Measurements from ENCODE around the gene TNS3.

Gene TNS3

DNA sequence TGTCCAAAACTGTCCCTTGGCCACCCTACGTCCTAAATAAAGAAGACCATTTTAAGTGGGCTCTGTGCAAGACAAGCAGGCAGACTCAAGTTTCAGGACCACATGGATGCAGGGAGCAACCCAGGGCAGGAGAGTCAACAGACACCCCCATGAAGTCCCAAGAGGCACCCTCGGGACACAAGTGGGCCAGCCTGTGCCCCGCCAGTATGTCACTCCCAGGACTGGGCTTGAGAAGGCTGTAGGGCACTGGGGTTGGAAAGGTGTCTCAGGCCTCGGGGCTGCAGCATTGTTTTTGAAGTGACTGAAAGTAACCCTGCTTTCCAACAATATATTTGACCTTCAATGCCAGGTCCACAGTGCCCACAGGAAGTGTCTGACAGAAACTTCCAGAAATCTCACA is 157.4 kb downstream of the TNS3 start:
- no peak for DNase-seq (ENCODE audit: low read depth in 1 of 2, low spot score in 1 of 2)
- Histone ChIP-seq H3K27ac (replicated peaks) (no peak overlapping the region), H3K27me3 (ENCODE audit: insufficient read depth, poor library complexity, severe bottlenecking) (no peaks in the 10 kb centered on the region), H3K4me3 (replicated peaks; ENCODE audit: insufficient read depth, low read length) (no peak overlapping the region)
- TF ChIP-seq, protein P1, sequence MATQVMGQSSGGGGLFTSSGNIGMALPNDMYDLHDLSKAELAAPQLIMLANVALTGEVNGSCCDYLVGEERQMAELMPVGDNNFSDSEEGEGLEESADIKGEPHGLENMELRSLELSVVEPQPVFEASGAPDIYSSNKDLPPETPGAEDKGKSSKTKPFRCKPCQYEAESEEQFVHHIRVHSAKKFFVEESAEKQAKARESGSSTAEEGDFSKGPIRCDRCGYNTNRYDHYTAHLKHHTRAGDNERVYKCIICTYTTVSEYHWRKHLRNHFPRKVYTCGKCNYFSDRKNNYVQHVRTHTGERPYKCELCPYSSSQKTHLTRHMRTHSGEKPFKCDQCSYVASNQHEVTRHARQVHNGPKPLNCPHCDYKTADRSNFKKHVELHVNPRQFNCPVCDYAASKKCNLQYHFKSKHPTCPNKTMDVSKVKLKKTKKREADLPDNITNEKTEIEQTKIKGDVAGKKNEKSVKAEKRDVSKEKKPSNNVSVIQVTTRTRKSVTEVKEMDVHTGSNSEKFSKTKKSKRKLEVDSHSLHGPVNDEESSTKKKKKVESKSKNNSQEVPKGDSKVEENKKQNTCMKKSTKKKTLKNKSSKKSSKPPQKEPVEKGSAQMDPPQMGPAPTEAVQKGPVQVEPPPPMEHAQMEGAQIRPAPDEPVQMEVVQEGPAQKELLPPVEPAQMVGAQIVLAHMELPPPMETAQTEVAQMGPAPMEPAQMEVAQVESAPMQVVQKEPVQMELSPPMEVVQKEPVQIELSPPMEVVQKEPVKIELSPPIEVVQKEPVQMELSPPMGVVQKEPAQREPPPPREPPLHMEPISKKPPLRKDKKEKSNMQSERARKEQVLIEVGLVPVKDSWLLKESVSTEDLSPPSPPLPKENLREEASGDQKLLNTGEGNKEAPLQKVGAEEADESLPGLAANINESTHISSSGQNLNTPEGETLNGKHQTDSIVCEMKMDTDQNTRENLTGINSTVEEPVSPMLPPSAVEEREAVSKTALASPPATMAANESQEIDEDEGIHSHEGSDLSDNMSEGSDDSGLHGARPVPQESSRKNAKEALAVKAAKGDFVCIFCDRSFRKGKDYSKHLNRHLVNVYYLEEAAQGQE (IDR thresholded peaks at IDR 0.05; ENCODE audit: insufficient replicate concordance, low read depth), result no peak
- TF ChIP-seq GABPA (IDR thresholded peaks at IDR 0.05; ENCODE audit: low read depth), result no peak

DNA sequence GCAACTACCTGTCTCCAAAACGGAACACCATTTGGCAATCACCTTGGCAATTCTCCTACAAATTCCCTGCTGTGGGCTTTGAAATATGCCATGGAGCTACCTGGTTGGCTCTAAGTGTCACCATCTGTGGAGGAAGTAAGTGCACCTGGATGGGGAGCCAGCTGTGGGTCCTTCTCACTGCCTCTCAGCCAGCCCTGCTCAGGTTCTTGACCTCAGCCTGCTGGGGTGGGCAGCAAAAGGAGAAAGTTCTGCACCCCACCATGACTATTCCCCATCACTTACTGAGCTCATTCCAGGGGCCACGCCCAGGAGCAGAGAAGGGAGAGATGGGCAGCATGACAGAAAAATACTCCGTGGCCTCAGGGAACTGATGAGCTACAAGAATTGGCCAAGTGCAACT is 158.7 kb downstream of the TNS3 start:
- no peak for DNase-seq (ENCODE audit: low read depth in 1 of 2, low spot score in 1 of 2)
- no peaks in the 10 kb centered on the region for H3K27me3 ChIP-seq (ENCODE audit: insufficient read depth, poor library complexity, severe bottlenecking)
- no peak overlapping the region for H3K4me3 ChIP-seq (replicated peaks; ENCODE audit: insufficient read depth, low read length)
- no peak for TF ChIP-seq GABPA (IDR thresholded peaks at IDR 0.05; ENCODE audit: low read depth)
- no peak for TF ChIP-seq POLR2AphosphoS5 (IDR thresholded peaks at IDR 0.05; ENCODE audit: low read depth)
- no peak for TF ChIP-seq SPI1 (IDR thresholded peaks at IDR 0.05; ENCODE audit: borderline replicate concordance, low read depth)
- TF ChIP-seq, protein P2, sequence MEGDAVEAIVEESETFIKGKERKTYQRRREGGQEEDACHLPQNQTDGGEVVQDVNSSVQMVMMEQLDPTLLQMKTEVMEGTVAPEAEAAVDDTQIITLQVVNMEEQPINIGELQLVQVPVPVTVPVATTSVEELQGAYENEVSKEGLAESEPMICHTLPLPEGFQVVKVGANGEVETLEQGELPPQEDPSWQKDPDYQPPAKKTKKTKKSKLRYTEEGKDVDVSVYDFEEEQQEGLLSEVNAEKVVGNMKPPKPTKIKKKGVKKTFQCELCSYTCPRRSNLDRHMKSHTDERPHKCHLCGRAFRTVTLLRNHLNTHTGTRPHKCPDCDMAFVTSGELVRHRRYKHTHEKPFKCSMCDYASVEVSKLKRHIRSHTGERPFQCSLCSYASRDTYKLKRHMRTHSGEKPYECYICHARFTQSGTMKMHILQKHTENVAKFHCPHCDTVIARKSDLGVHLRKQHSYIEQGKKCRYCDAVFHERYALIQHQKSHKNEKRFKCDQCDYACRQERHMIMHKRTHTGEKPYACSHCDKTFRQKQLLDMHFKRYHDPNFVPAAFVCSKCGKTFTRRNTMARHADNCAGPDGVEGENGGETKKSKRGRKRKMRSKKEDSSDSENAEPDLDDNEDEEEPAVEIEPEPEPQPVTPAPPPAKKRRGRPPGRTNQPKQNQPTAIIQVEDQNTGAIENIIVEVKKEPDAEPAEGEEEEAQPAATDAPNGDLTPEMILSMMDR (IDR thresholded peaks at IDR 0.05; ENCODE audit: insufficient read depth, low read length), result no peak
- no peak overlapping the region for H3K27ac ChIP-seq (replicated peaks)

DNA sequence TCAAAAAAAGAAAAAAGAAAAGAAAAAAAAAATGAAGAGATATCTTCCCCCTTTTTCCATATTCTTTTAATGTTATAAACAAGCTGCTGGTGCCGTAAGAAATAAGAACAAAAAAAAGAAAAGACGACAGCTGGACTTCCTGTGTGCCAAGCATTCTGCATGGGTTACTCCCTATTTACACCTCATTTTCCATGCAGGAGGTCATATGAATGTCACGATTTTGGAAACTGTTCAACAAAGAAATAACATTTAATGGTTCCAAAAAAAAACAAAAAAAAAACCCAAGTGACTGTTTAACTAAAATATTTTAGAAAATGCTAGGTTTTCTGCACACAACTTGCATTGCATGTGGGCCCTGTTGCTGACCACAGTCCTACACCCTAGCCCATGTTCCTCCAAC is 159.3 kb downstream of the TNS3 start:
- no peak for DNase-seq (ENCODE audit: low read depth in 1 of 2, low spot score in 1 of 2)
- Histone ChIP-seq H3K27me3 (ENCODE audit: insufficient read depth, poor library complexity, severe bottlenecking) (no peaks in the 10 kb centered on the region), H3K27ac (replicated peaks) (no peak overlapping the region), H3K4me3 (replicated peaks; ENCODE audit: insufficient read depth, low read length) (no peak overlapping the region)
- TF ChIP-seq SPI1 (IDR thresholded peaks at IDR 0.05; ENCODE audit: borderline replicate concordance, low read depth) (no peak), GABPA (IDR thresholded peaks at IDR 0.05; ENCODE audit: low read depth) (no peak), POLR2AphosphoS5 (IDR thresholded peaks at IDR 0.05; ENCODE audit: low read depth) (no peak)
- TF ChIP-seq, protein P1 (IDR thresholded peaks at IDR 0.05; ENCODE audit: insufficient replicate concordance, low read depth), result no peak
- TF ChIP-seq, protein P2 (IDR thresholded peaks at IDR 0.05; ENCODE audit: insufficient read depth, low read length), result no peak

DNA sequence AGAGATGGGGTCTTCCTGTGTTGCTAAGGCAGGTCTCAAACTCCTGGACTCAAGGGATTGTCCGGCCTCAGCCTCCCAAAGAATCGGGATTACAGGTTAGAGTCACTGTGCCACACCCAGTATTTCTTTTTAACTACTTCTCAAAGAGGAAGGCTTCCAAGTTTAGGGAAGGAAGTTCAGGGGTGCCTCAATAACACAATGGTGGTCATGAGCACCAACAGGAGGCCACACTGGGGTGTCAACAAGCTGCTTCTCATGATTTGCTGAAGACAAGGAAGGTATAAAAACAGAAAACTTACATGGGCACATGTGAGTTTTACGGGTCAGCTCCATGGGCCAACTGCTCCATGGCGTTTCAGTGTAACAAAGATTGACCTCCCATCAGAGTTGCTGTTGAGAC is 160.5 kb downstream of the TNS3 start:
- DNase-seq (ENCODE audit: low read depth in 1 of 2, low spot score in 1 of 2), result no peak
- no peaks in the 10 kb centered on the region for H3K27me3 ChIP-seq (ENCODE audit: insufficient read depth, poor library complexity, severe bottlenecking)
- no peak for TF ChIP-seq GABPA (IDR thresholded peaks at IDR 0.05; ENCODE audit: low read depth)
- no peak for TF ChIP-seq SPI1 (IDR thresholded peaks at IDR 0.05; ENCODE audit: borderline replicate concordance, low read depth)
- TF ChIP-seq, protein P2 (IDR thresholded peaks at IDR 0.05; ENCODE audit: insufficient read depth, low read length), result no peak
- TF ChIP-seq, protein P1 (IDR thresholded peaks at IDR 0.05; ENCODE audit: insufficient replicate concordance, low read depth), result no peak
- TF ChIP-seq POLR2AphosphoS5 (IDR thresholded peaks at IDR 0.05; ENCODE audit: low read depth), result no peak
- no peak overlapping the region for H3K27ac ChIP-seq (replicated peaks)
- H3K4me3 ChIP-seq (replicated peaks; ENCODE audit: insufficient read depth, low read length), result no peak overlapping the region

All from HL-60 (cell line).